MCF 10A (cell line): Measurements from ENCODE around the gene MED10. TPM values are rescaled to one million over a fixed set of nuclear protein-coding genes. Genes with fewer than 3 reads are reported as not detected.

Experiments
- BruUV-seq: library from RNA; stranded (reverse); fragments of 400-500 nt; replicated peaks from 2 replicates; lab custom pipeline; 2021; lab: Mats Ljungman, UMichigan
- CTCF ChIA-PET: fragments of 300-600 bp; sonication (Branson Sonifier 250); formaldehyde crosslinking; extraction: SDS; loops from one replicate; lab custom pipeline; 2021; ENCODE audit warnings: antibody characterized with exemption, inconsistent platforms; lab: Yijun Ruan, JAX
- POLR2A ChIA-PET: fragments of 300-600, 350-650 bp; sonication (Branson Sonifier 250); formaldehyde crosslinking; extraction: SDS; loops from one replicate; lab custom pipeline; 2020; ENCODE audit warnings: antibody characterized with exemption, inconsistent platforms; lab: Yijun Ruan, JAX
- DNase-seq: peaks from one replicate; pipeline ENCODE4 v3.0.0-alpha.2; 2018; ENCODE audit not compliant: unreplicated experiment
- H3K27ac Mint-ChIP-seq: one replicate; pipeline ENCODE4 v1.8.0; 2022; ENCODE audit warnings: mild to moderate bottlenecking, low read depth, mixed read lengths; ENCODE audit not compliant: unreplicated experiment
- H3K27me3 Mint-ChIP-seq: one replicate; pipeline ENCODE4 v1.8.0; 2022; ENCODE audit warnings: mixed read lengths; ENCODE audit not compliant: insufficient read depth, unreplicated experiment
- H3K36me3 Mint-ChIP-seq: one replicate; pipeline ENCODE4 v1.8.0; 2022; ENCODE audit warnings: mild to moderate bottlenecking, moderate library complexity, mixed read lengths; ENCODE audit not compliant: insufficient read depth, unreplicated experiment
- H3K4me1 Mint-ChIP-seq: one replicate; pipeline ENCODE4 v1.8.0; 2022; ENCODE audit warnings: mixed read lengths; ENCODE audit not compliant: insufficient read depth, unreplicated experiment
- H3K4me3 Mint-ChIP-seq: one replicate; pipeline ENCODE4 v1.8.0; 2022; ENCODE audit warnings: mild to moderate bottlenecking, moderate library complexity, mixed read lengths; ENCODE audit not compliant: unreplicated experiment
- H3K9me3 Mint-ChIP-seq: one replicate; pipeline ENCODE4 v1.8.0; 2022; ENCODE audit warnings: mixed read lengths; ENCODE audit not compliant: unreplicated experiment
- CTCF ChIP-seq: fragments of 200-600 bp; IDR thresholded peaks from one replicate; pipeline ENCODE4 v1.8.0; 2022; ENCODE audit warnings: antibody characterized with exemption, mild to moderate bottlenecking; ENCODE audit not compliant: unreplicated experiment
- intact Hi-C: fragments of 100-400 bp; cut with micrococcal nuclease; formaldehyde crosslinking; loops from 2 replicates; pipeline ENCODE4 v1.14.1; 2022
- total RNA-seq: library from RNA; stranded (reverse); gene quantifications from 2 replicates; pipeline ENCODE4 v1.2.3, GENCODE V29; 2022

Gene MED10
- total RNA-seq, 1 experiment from 2014 or later, result 85.1 TPM

GRCh38 chr5:6424110-6424659, 45.8 kb upstream of the MED10 start:
- Mint-ChIP-seq H3K4me3 (no peak overlapping the region), H3K36me3 (no peaks in the 10 kb centered on the region), H3K27me3 (peaks cover 48% of the 10 kb centered on the region), H3K27ac (no peak overlapping the region), H3K4me1 (no peaks in the 10 kb centered on the region), H3K9me3 (peaks cover 6% of the 10 kb centered on the region)
- intact Hi-C loops, result no loop called here
- CTCF ChIA-PET, result interaction anchor here (0.6 kb wide), 1 partner anchor 1390 kb away, joined by 3 read pairs; no protein-coding TSS in a partner anchor
- no TSS peak for BruUV-seq
- no peak for DNase-seq
- POLR2A ChIA-PET, result no interaction called here
- TF ChIP-seq CTCF, result no peak

DNA sequence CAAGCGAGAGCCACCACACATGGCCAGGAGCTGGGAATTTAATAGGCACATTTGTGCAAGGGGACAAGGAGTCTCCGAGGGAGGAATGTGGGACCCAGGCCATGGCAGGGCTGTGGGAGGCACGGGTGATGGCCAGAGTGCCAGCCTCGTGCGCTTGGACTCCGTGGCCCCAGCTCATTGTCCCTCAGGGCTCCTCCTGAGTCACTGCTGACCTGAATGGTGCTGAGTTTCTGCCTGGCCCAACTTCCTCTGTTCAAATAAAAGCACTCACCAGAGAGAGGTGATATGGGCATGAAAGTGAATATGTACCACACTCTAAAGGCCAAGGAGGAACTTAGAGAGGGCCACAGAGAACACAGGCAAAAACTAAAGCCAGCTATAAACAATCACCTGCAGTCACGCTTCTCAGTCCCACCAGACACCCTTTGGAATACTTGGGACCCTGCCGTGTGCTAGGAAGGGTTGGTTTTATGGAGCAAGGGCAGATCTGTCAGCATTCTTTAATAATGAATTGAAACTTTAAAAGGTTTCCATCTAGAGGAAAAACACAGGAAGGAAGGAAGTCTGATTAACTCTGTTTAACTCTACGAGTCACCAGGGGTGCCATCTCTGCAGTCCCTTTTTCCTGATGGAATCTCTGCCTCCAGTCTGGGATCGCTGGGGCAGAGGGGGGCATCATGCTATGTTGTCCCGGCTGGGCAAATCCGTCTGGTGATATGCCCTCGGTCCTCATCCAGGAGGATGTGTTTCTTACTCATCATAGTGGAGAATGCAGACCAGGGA, 45.2 kb upstream of the MED10 start:
- no peak for DNase-seq
- peaks cover 41% of the 10 kb centered on the region for H3K27me3 Mint-ChIP-seq
- no peaks in the 10 kb centered on the region for H3K36me3 Mint-ChIP-seq
- BruUV-seq, result no TSS peak
- intact Hi-C loops, result no loop called here
- no peak overlapping the region for H3K4me3 Mint-ChIP-seq
- CTCF ChIA-PET, result no interaction called here
- H3K9me3 Mint-ChIP-seq, result peaks cover 6% of the 10 kb centered on the region
- POLR2A ChIA-PET, result no interaction called here
- no peaks in the 10 kb centered on the region for H3K4me1 Mint-ChIP-seq
- TF ChIP-seq CTCF, result no peak
- no peak overlapping the region for H3K27ac Mint-ChIP-seq

- TF ChIP-seq CTCF, result no peak
- H3K4me3 Mint-ChIP-seq, result no peak overlapping the region
- no peaks in the 10 kb centered on the region for H3K4me1 Mint-ChIP-seq
- DNase-seq, result peak; percentile 14
- intact Hi-C loops, result no loop called here
- peaks cover 32% of the 10 kb centered on the region for H3K27me3 Mint-ChIP-seq
- ChIA-PET CTCF (no interaction called here), POLR2A (no interaction called here)
- BruUV-seq, result no TSS peak
- H3K36me3 Mint-ChIP-seq, result no peaks in the 10 kb centered on the region
- no peaks in the 10 kb centered on the region for H3K9me3 Mint-ChIP-seq
- H3K27ac Mint-ChIP-seq, result no peak overlapping the region
Measured at GRCh38 chr5:6419340-6419852, 41.0 kb upstream of the MED10 start.

DNA sequence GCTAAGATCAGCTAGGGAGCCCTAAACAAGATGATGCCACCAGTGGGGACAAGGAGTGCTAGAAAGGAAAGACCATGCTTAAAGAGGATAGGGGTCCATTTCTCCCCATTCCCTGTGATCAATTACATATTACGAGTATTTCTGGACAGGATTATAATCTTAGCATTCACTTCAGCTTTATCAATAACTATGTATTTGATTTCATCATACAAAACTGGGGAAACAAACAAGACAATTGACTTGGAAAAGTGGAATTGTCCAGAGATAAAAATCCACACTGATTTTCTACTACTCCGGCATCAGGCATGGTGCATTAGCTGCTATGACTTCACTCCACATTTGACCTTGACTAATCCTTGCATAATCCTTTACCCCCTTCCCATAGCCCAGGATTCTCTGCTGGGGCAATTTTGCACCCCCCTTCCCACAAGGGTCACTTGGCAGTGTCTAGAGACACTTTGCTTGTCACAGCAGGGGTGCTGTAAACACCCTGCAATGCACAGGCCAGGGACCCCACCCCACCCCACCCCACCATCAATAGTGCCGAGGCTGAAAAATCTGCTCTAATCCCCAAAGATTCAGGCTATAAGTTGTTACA, 40.4 kb upstream of the MED10 start:
- peaks cover 37% of the 10 kb centered on the region for H3K27me3 Mint-ChIP-seq
- POLR2A ChIA-PET, result no interaction called here
- no peaks in the 10 kb centered on the region for H3K9me3 Mint-ChIP-seq
- no peaks in the 10 kb centered on the region for H3K36me3 Mint-ChIP-seq
- no peak for DNase-seq
- intact Hi-C loops, result no loop called here
- no peak for TF ChIP-seq CTCF
- BruUV-seq, result no TSS peak
- no peaks in the 10 kb centered on the region for H3K4me1 Mint-ChIP-seq
- H3K27ac Mint-ChIP-seq, result no peak overlapping the region
- no peak overlapping the region for H3K4me3 Mint-ChIP-seq
- CTCF ChIA-PET, result no interaction called here
